Hypothalamus (tissue), 51 donors: ENCODE measurements around the gene LCN2.
"Not testable (repeated sequence)": the region's sequence is repeated elsewhere in the genome, so short reads cannot be mapped to it uniquely, and the experiment has no call there.

Experiments used
- DNase-seq, 51 donors: peaks; one replicate each; lab custom pipeline; 2025; lab: John Stamatoyannopoulos, UW

Gene LCN2

DNA sequence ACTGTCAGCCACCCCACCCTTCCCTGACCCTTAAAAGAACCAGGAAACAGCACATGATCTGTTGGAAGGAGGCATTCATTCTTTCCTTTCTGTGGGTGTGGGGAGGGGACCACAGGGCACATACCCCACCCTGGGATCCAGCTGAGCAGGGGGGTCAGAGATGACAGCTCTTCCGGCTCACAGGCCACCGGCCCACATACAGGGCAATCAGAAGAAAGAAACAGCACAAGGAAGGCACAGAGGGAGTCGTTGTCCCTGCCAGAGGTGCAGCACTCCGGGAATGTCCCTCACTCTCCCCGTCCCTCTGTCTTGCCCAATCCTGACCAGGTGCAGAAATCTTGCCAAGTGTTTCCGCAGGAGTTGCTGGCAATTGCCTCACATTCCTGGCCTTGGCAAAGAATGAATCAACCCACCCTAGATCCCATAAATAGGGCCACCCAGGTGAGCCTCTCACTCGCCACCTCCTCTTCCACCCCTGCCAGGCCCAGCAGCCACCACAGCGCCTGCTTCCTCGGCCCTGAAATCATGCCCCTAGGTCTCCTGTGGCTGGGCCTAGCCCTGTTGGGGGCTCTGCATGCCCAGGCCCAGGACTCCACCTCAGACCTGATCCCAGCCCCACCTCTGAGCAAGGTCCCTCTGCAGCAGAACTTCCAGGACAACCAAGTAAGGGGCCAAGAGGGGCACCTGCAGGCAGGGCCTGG is at the start of gene LCN2:
Gene LCN2, plus strand, starts transcription at position 453 of the 701 bp plus-strand sequence. Its CDS starts 73 bp downstream, at position 526.
- no peak for DNase-seq

DNA sequence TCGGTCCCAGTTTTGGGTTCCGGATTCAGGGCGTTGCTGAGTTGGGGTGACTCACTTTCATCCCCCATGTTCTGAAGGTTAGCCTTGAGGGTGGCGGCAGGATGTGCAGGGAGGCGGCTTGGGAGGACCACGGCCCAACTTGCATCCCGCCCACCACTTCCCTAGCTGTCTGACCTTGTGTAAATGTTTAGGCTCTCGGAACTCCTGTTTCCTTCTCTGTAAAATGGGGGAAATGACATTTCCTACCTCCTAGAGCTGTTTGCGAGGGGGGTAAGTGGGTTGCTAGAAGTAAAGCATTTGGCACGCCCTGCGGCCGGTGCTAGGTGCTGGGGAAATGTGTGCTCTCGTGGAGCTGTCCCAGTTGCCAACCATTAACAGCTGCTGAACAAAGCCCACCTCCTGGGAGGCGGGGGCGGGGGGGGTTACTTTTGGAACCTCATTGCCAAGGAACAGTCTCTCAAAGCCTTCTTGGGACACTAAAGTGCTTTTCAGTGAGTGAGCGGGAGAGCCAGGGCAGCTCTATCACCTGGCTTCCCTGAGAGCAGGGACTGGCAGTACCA is 49.2 kb upstream of the LCN2 start:
- peak in 10 of 51 donors; percentile 22 to 51 (median 28) for DNase-seq

DNA sequence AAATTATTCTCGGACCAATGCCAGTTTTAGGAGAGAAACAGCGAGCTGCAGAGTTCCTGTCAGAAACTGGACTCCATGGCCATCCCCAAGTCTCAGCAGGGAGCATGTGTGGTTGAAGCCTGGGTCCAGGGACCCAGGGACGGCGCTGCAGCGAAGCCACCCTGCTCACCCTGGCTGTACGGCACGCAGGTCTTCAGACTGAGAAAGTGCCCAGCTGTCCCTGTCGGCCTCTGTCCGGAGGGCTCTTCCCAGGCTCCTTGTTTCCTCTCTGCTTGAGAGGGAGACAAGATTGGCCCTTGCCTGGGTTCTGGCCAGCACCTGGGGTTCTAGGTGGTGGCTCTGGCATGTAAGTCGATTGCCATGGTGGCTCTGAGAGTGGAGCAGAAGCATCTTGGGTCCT is 48.7 kb upstream of the LCN2 start:
- DNase-seq = no peak

DNA sequence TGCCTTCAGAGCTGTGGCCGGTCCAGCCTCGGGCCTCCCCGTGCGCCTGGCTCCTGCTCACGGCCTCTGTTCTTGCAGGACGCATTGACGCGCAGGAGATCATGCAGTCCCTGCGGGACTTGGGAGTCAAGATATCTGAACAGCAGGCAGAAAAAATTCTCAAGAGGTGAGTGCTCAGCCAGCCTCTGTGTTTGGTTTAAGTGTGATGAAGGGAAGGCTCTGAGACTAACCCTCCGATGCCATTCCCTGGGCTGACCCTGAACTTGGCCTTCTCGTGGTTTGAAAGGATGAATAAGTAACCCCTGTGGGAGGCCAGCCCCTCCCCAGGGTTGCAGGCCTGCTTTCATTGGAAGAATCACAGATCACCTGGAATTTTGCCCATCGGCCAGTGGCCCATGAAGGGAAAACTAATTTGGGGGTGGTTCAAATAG is 48.0 kb upstream of the LCN2 start:
- DNase-seq = no peak

DNA sequence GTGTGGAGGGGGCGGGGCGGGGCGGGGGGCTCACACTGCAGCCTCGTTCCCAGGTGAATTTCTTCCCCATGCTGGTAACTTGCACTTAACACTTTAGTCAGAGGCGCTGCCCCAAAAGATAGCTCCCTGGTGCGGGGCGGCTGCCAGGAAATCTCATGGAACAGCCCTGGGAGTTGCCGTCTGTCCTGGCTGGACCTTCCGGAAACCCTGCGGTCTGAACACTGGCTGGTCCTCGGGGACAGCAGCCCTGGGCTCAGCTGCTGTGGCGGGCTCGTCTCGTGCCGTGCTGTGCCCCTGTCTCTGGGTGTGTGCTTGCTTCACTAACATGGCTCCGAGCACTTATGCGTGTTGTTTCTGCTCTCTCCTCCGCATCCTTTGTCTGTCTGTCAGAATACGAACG is 47.6 kb upstream of the LCN2 start:
- no peak for DNase-seq

DNA sequence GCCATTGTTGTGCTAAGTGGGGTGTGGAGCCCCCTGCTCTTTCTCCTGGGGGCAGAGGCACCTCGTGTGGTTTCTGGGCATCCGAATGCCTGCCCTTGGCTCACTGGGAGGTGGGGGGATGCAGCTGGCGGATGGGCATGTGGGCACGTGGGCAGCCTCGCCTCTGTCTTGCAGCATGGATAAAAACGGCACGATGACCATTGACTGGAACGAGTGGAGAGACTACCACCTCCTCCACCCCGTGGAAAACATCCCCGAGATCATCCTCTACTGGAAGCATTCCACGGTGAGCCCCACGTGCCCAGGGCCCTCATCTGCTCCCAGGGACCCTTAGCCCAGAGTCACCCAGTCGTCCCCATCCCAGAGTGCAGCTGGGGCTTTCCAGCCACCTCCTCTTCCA is 47.1 kb upstream of the LCN2 start:
- no peak for DNase-seq

DNA sequence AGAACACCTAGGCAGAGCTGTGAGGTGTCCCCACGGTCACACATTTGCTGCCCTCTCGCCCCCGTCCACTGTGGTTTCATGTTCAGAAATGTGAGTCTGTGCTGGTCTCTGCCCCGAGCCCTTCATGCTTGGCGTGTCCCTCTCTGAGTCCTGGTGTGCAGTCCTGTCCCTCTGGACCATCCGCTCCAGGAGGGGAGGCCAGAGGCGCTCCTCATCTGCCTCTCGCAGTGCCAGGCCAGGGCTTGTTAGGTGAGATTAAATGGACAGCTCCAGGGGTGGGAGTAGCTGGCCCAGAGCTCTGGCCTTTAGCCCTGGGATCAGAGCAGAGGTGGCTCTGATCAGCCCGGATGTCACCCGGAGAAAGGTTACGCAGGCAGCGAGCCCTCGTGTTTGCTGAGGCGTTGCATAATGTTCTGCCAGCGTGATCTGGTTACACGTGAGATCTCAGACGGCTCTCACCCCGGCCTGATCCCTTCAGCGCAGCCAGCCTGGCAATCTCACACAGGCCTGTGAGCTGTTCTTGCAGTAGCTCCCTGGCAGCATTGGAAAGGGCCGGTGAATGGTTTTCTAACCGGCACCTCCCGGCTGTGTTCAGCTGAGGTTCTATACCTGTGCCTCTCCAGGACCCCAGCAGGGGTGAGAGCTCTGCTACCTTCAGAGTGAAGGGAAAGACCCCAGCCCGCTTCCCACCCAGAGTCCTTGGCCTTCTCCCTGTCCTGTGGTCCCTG is 46.2 kb upstream of the LCN2 start:
- DNase-seq = no peak

DNA sequence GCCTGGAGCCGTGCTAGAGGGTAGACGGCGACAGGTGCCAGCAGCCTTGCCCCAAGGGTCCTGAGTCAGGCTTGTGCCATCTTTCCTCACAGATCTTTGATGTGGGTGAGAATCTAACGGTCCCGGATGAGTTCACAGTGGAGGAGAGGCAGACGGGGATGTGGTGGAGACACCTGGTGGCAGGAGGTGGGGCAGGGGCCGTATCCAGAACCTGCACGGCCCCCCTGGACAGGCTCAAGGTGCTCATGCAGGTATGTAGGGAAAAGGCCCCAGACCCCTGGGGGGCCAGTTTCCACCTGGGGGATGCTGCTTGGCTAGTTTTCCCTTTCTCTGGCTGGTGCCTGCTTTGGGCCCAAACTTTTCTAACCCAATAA is 45.7 kb upstream of the LCN2 start:
- DNase-seq = no peak

DNA sequence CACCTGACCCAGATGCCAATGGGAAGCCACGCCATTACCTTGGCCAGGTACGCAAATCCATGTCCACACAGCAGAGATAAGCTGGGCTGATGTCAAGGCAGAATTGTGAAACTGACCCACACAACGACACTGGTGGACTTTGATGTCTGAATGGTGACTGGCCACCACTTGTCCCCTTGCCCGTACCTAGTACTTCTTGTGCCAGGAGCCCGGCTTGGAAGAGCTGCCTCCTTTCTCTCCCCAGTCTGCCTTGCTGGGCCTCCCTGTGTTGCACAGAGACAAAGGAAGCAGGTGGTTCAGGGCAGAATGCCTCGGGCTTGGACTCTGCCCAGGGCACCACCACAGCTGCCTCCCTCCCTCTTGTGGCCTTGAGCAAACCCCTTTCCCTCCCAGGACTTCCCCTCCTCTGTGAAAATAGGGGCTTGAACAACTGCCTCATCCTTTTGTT is 45.1 kb upstream of the LCN2 start:
- DNase-seq = no peak

DNA sequence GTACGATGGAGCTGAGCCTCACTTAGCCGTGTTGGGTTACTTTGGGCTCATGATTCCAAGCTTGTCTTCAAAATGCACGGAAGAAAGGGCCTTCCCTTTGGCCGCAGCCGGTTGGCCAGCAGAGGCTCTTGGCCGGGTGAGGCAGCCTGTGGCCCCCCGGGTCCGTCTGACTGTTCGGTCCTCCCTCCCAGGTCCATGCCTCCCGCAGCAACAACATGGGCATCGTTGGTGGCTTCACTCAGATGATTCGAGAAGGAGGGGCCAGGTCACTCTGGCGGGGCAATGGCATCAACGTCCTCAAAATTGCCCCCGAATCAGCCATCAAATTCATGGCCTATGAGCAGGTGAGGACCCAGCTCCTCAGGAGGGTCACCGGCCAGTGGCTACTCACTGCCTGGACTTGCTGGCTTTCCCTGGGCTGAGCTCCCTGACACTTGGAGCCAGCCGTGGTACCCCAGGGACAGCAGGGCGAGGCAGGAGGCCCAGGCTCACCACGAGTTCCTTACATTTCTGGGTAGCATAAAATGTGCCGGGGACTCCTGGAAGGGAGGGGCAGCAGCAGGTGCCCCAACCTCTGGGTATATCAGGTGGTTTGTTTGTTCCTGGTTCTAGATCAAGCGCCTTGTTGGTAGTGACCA is 43.6 kb upstream of the LCN2 start:
- no peak for DNase-seq

DNA sequence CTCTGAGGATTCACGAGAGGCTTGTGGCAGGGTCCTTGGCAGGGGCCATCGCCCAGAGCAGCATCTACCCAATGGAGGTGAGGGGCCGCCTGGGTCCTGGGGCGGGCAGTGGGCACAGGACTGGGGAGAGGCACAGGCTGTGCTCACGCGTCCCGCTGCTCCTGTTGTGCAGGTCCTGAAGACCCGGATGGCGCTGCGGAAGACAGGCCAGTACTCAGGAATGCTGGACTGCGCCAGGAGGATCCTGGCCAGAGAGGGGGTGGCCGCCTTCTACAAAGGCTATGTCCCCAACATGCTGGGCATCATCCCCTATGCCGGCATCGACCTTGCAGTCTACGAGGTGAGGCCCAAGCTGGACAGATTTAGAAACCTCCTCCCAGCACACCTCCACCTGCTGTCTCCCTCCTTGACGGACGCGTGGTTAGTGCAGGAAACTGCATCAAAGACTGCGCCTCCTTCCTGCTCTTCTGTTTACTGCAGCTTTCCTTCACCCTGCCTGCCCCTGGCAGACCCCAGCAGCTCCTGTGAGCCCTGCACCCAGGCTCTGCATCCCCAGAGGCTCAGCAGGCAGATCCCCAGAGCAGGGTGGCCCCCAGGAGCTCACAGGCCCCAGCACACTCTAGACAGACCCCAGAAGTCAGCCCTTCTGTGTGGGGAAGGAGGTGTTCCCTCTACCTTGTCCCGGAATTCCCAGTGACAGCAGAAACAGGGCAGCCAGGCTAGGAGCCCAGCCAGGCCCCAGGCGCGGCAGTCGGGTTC is 42.9 kb upstream of the LCN2 start:
- no peak for DNase-seq

DNA sequence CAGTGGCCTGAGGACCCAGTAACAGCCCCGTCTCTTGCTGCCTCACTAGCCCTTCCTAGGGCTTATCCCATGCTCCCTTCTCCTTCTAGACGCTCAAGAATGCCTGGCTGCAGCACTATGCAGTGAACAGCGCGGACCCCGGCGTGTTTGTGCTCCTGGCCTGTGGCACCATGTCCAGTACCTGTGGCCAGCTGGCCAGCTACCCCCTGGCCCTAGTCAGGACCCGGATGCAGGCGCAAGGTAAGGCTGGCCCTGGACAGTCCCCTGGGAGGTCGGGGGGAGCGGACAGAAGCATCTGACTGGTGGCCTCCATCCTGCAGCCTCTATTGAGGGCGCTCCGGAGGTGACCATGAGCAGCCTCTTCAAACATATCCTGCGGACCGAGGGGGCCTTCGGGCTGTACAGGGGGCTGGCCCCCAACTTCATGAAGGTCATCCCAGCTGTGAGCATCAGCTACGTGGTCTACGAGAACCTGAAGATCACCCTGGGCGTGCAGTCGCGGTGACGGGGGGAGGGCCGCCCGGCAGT is 42.2 kb upstream of the LCN2 start:
- no peak for DNase-seq

DNA sequence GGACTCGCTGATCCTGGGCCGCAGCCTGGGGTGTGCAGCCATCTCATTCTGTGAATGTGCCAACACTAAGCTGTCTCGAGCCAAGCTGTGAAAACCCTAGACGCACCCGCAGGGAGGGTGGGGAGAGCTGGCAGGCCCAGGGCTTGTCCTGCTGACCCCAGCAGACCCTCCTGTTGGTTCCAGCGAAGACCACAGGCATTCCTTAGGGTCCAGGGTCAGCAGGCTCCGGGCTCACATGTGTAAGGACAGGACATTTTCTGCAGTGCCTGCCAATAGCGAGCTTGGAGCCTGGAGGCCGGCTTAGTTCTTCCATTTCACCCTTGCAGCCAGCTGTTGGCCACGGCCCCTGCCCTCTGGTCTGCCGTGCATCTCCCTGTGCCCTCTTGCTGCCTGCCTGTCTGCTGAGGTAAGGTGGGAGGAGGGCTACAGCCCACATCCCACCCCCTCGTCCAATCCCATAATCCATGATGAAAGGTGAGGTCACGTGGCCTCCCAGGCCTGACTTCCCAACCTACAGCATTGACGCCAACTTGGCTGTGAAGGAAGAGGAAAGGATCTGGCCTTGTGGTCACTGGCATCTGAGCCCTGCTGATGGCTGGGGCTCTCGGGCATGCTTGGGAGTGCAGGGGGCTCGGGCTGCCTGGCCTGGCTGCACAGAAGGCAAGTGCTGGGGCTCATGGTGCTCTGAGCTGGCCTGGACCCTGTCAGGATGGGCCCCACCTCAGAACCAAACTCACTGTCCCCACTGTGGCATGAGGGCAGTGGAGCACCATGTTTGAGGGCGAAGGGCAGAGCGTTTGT is 41.6 kb upstream of the LCN2 start:
- DNase-seq = no peak

DNA sequence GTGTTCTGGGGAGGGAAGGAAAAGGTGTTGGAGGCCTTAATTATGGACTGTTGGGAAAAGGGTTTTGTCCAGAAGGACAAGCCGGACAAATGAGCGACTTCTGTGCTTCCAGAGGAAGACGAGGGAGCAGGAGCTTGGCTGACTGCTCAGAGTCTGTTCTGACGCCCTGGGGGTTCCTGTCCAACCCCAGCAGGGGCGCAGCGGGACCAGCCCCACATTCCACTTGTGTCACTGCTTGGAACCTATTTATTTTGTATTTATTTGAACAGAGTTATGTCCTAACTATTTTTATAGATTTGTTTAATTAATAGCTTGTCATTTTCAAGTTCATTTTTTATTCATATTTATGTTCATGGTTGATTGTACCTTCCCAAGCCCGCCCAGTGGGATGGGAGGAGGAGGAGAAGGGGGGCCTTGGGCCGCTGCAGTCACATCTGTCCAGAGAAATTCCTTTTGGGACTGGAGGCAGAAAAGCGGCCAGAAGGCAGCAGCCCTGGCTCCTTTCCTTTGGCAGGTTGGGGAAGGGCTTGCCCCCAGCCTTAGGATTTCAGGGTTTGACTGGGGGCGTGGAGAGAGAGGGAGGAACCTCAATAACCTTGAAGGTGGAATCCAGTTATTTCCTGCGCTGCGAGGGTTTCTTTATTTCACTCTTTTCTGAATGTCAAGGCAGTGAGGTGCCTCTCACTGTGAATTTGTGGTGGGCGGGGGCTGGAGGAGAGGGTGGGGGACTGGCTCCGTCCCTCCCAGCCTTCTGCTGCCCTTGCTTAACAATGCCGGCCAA is 40.8 kb upstream of the LCN2 start:
- DNase-seq = no peak

DNA sequence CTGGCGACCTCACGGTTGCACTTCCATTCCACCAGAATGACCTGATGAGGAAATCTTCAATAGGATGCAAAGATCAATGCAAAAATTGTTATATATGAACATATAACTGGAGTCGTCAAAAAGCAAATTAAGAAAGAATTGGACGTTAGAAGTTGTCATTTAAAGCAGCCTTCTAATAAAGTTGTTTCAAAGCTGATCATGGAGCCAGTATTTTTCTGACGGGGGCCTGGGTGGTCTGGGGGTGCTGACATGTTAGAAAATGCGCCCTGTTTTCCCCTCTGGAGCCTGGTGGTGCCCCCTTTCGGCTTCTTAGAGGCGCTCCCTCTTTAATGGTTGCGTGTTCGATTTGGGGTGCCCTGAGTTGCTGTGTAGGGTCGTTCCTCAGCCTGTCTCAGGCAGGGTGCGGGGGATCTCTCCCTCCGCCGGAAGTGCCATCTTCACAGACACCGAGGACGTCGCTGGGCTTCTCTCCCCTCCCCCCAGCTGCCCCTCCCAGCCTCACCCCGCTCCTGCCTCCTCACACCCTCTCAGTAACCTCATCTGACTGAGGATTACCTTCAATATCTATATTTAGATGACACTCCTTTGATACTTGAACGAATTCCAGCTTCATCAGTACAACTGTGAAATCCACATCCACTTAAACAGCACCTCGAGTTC is 40.1 kb upstream of the LCN2 start:
- no peak for DNase-seq

DNA sequence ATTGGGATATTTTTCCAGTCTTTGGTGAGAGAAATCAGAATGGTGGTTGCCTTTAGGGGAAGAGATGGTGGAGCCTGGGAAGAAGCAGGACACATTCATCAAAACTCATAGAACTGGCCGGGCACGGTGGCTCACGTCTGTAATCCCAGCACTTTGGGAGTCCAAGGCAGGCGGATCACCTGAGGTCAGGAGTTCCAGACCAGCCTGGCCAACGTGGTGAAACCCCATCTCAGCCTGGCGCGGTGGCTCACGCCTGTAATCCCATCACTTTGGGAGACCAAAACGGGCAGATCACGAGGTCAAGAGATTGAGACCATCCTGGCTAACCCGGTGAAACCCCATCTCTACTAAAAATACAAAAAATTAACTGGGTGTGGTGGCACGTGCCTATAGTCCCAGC is 37.5 kb upstream of the LCN2 start:
- DNase-seq = not testable (repeated sequence)

DNA sequence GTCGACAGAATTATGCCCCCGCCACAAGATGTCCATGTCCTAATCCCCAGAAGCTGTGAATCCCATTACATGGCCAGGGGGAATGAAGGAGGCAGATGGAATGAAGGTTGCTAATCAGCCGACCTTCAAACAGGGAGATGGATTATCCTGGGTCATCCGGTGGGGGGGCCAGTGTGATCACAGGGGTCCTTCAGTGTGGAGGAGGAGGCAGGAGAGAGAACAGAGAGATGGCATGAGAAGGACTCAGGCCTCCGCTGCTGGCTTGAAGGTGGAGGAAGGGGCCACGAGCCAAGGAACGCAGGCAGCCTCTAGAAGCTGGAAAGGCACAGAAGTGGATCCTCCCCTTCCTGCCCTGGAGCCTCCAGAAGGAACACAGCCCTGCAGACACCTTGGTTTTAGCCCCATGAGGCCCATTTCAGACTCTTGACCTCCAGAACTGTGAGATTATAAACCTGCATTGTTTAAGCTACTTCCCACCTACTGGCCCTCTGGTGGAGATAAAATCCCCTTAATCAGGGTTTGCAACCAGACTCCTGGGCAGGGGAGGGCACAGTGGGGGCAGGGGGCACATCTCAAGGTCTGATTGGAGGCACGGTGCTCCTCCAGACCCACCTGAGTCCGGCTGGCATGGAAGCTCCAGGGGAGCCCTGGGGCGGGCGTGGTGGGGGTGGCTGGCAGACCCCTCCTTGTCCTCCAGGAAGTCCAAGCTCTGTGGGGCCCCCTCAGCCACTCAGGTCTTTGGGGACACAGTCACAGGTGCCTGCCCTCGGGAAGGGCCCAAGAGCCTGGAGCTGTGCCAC is 35.5 kb upstream of the LCN2 start:
- no peak for DNase-seq
